ENCODE results near the gene ATP1B1.

Gene ATP1B1

DNA sequence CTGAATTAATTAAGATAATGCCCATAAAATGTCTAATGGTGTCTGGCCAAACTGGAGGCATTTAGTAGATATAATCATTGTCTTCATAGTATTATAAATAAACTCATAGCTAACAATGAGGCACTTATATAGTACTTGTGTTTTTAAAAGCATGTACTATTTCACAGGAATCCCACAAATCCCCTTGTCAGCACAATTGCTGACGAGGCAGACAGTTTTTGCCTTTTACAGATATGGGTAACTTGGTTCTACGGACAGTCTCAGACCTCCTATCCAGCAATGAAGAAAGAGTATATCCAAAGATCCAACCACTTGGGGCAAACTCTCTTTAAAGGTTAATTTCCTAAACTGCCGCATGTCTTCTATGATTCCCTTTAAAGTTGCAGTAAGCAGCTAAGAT is 73.7 kb downstream of the ATP1B1 start:
- TF ChIP-seq, protein P1, sequence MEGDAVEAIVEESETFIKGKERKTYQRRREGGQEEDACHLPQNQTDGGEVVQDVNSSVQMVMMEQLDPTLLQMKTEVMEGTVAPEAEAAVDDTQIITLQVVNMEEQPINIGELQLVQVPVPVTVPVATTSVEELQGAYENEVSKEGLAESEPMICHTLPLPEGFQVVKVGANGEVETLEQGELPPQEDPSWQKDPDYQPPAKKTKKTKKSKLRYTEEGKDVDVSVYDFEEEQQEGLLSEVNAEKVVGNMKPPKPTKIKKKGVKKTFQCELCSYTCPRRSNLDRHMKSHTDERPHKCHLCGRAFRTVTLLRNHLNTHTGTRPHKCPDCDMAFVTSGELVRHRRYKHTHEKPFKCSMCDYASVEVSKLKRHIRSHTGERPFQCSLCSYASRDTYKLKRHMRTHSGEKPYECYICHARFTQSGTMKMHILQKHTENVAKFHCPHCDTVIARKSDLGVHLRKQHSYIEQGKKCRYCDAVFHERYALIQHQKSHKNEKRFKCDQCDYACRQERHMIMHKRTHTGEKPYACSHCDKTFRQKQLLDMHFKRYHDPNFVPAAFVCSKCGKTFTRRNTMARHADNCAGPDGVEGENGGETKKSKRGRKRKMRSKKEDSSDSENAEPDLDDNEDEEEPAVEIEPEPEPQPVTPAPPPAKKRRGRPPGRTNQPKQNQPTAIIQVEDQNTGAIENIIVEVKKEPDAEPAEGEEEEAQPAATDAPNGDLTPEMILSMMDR (IDR thresholded peaks at IDR 0.05; ENCODE audit: insufficient read depth, low read depth, low read length, missing control alignments) = no peak
- H3K4me3 ChIP-seq (ENCODE audit: low read depth, low read length) = no peak overlapping the region
- DNase-seq (ENCODE audit: low read depth) = no peak
